Measurements from ENCODE around the gene SEMA3A.
"Not testable (repeated sequence)": the region's sequence is repeated elsewhere in the genome, so short reads cannot be mapped to it uniquely, and the experiment has no call there.

The SEMA3A gene

GRCh38 chr7:84107259-84107658 is 87.3 kb downstream of the SEMA3A start:
- no peak for DNase-seq

- no peak for DNase-seq
Observed at GRCh38 chr7:84106291-84106690, 88.3 kb downstream of the SEMA3A start.

- no peak for DNase-seq
Observed at GRCh38 chr7:84105586-84105985, 89.0 kb downstream of the SEMA3A start.

- no peak for DNase-seq
Observed at GRCh38 chr7:84104826-84105225, 89.8 kb downstream of the SEMA3A start.

- no peak for DNase-seq
Observed at GRCh38 chr7:84102213-84102612, 92.4 kb downstream of the SEMA3A start.

GRCh38 chr7:84100866-84101265 is 93.7 kb downstream of the SEMA3A start:
- DNase-seq, result no peak

- no peak for DNase-seq
Observed at GRCh38 chr7:84095971-84096370, 98.6 kb downstream of the SEMA3A start.

GRCh38 chr7:84092207-84092606 is 102.4 kb downstream of the SEMA3A start:
- DNase-seq, result no peak

GRCh38 chr7:84091318-84091717 is 103.3 kb downstream of the SEMA3A start:
- no peak for DNase-seq

- peak; percentile 17 for DNase-seq
Observed at GRCh38 chr7:84088802-84089201, 105.8 kb downstream of the SEMA3A start.

- no peak for DNase-seq
Observed at GRCh38 chr7:84085998-84086397, 108.6 kb downstream of the SEMA3A start.

- no peak for DNase-seq
Observed at GRCh38 chr7:84085147-84085546, 109.4 kb downstream of the SEMA3A start.

- no peak for DNase-seq
Observed at GRCh38 chr7:84083846-84084245, 110.7 kb downstream of the SEMA3A start.

- no peak for DNase-seq
Observed at GRCh38 chr7:84081973-84082522, 112.5 kb downstream of the SEMA3A start.

- no peak for DNase-seq
Observed at GRCh38 chr7:84077336-84077735, 117.3 kb downstream of the SEMA3A start.

GRCh38 chr7:84076219-84076618 is 118.4 kb downstream of the SEMA3A start:
- DNase-seq, result no peak

GRCh38 chr7:84073186-84073875 is 121.3 kb downstream of the SEMA3A start:
- no peak for DNase-seq

- no peak for DNase-seq
Observed at GRCh38 chr7:84070770-84071169, 123.8 kb downstream of the SEMA3A start.

GRCh38 chr7:84069999-84070500 is 124.5 kb downstream of the SEMA3A start:
- DNase-seq, result no peak

GRCh38 chr7:84069033-84069432 is 125.6 kb downstream of the SEMA3A start:
- no peak for DNase-seq

- not testable (repeated sequence) for DNase-seq
Observed at GRCh38 chr7:84062489-84062901, 132.1 kb downstream of the SEMA3A start.

- DNase-seq, result peak; percentile 49
Observed at GRCh38 chr7:84060760-84061261, 133.8 kb downstream of the SEMA3A start.

GRCh38 chr7:84060000-84060399 is 134.6 kb downstream of the SEMA3A start:
- no peak for DNase-seq

- DNase-seq, result no peak
Observed at GRCh38 chr7:84058311-84059076, 136.1 kb downstream of the SEMA3A start.
